ENCODE results near the gene WDR18.

WDR18 gene

DNA sequence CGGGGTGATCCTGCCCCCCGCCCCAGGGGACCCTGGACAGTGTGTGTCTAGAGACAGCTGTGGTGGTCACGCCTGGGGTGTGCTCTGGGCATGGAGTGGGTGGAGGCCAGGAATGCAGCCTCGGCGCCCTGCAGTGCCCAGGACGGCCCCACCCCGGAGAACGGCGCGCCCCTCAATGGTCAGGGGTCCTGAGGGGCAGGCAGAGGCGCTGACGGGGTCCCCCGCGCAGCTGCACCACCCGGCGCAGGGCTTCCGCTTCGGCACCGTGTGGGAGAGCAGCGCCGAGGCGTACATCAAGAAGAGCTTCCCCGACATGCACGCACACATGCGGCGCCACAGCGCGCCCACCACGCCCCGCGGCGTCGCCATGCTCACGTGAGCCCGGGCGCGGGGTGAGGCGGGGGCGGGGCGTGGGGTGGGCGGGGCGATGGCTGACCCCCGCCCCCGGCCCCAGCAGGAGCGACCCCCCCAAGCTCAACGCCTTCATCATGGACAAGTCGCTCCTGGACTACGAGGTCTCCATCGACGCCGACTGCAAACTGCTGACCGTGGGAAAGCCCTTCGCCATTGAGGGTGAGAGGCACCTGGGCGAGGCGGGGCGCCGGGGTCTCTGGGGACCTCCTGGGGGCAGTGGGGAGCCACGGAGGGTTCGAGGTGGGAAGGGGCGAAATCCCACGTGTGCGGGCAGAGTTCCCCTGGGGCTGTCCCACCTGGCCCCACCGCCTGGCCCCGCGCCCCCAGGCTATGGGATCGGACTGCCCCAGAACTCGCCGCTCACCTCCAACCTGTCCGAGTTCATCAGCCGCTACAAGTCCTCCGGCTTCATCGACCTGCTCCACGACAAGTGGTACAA, 23.5 kb downstream of the WDR18 start:
- DNase-seq (ENCODE audit: low read depth in 2 of 2) = no peak

GRCh38 chr19:1008268-1009040, 24.3 kb downstream of the WDR18 start:
- no peak for DNase-seq (ENCODE audit: low read depth in 2 of 2)

DNA sequence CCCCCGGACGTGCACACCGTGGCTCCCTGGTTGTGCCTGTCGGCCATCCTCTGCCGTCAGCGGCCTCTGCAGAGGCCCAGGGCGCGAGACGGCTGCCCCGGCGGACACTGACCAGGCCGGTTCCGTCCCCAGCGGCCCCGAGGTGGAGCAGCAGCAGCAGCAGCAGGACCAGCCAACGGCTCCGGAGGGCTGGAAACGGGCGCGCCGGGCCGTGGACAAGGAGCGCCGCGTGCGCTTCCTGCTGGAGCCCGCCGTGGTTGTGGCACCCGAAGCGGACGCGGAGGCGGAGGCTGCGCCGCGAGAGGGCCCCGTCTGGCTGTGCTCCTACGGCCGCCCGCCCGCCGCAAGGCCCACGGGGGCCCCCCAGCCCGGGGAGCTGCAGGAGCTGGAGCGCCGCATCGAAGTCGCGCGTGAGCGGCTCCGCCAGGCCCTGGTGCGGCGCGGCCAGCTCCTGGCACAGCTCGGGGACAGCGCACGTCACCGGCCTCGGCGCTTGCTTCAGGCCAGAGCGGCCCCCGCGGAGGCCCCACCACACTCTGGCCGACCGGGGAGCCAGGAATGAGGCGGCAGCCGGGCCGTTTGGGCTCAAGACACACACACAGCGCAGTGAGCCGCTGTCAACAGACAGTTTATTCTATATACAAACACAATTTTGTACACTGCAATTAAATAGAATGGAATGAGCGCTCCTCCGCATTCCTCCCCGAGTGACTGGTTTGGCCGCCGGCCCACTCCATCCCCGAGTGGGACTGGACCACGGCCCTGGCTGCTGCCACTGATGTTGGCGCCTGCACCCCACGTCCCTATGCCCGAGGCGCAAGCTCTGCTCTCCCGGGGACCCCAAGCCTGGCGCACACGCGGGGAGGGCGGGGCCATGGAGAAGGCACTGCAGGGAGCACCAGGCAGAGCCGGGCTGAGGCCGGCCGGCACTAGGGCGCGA, 25.2 kb downstream of the WDR18 start:
- no peak for DNase-seq (ENCODE audit: low read depth in 2 of 2)

GRCh38 chr19:1009981-1010538, 25.9 kb downstream of the WDR18 start:
- DNase-seq (ENCODE audit: low read depth in 2 of 2) = no peak

- no peak for DNase-seq (ENCODE audit: low read depth in 2 of 2)
These were observed 26.7 kb downstream of the WDR18 start for GRCh38 chr19:1010586-1011510.

DNA sequence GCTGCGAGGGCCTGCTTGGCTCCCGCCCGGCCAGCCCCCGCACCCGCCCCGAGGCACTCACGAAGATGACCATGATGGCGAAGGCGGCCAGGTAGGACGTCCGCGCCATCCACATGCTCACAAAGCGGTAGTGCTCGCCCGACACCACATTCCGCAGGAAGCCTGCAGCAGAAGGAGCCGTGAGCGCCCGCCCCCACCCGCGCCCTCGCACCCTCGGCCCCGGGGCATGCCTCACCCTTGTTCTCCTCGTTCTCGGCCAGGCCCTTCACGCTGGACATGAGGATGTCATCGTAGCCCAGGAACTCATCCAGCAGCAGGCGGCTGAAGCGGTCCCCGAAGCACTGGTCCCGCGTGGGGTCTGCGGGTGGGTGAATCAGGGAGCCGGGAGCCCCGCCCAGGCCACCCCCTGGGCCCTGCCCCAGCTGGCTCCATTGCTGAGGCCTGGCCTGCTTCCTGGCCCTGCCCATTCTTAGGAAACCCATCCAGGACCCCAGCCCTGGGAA, 27.7 kb downstream of the WDR18 start:
- DNase-seq (ENCODE audit: low read depth in 2 of 2) = no peak

DNA sequence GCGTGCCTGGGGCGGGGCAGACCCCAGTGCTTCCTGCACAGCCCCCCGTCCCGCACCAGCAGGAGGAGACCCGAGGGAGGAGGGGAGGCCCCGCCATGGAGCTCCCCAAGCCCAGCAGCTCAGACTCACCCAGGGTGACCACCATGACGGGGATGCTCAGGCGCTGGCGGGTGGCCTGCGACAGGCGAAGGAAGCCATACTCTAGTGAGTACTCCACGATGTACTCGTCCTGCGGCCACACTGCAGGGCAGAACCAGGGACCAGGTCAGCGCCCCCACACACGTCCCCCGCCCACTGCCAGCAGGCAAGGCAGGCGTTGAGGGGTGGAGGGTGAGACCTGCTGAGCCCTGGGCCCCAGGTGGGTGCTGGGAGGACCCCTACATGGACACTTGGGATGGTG, 28.2 kb downstream of the WDR18 start:
- DNase-seq (ENCODE audit: low read depth in 2 of 2) = no peak

DNA sequence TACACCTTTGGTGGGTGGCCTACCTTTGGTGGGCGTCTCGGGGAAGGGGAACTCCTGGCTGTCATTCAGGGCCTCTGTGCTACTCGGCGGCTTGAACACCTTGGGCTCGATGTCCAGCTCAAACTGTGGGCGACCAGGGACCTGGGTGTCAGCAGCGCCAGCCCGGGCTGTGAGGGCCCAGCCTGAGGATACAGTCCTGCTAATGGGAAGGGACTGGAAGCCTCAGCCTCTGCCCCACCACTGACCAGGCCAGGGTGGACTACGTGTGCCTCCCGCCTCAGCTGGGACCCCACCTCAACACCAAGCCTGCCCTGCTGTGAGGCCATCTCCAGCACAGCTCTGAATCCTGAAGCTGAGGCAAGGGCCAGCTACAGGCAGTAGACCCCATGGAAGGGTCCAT, 29.1 kb downstream of the WDR18 start:
- no peak for DNase-seq (ENCODE audit: low read depth in 2 of 2)

DNA sequence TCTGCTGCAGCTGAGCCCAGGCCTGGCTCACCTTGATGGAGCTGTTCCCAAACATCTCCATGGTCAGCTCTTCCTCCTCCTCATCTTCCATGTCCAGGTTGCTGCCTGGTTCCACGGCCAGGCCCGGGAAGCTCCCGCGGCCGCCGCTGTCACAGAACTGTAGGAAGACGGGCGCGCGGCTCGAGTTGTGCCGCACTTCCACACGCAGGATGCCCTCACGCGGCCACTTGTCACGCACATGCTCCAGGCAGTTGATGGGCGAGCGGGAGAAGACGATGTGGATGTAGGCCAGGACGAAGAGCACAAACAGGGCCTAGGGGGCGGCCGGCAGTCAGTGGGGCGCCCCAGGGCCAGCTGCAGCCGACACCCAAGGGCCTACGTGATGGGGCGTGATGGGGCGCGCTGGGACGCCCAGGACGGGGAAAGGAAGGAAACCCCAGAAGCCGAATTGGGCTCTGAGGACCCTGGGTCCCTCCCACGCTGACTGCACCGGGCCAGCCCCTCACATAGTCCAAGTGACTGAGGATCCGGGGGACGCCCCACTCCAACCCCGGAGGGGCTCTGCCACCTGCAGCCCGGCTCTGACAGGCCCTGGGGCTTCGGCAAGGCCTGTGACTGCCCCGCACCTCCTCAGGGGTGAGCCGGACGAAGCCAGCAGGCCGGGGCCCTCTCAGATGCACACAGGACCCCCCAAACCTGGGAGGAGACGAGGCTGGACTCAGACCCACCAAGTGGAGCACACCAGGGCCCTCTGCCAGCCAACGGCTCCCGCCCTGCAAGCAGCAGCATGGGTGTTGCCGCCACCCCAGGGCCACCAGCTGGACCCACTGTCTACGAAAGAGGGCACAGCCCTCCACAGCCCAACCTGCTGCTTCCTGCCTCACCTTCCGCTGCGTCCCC, 30.3 kb downstream of the WDR18 start:
- DNase-seq (ENCODE audit: low read depth in 2 of 2) = no peak

DNA sequence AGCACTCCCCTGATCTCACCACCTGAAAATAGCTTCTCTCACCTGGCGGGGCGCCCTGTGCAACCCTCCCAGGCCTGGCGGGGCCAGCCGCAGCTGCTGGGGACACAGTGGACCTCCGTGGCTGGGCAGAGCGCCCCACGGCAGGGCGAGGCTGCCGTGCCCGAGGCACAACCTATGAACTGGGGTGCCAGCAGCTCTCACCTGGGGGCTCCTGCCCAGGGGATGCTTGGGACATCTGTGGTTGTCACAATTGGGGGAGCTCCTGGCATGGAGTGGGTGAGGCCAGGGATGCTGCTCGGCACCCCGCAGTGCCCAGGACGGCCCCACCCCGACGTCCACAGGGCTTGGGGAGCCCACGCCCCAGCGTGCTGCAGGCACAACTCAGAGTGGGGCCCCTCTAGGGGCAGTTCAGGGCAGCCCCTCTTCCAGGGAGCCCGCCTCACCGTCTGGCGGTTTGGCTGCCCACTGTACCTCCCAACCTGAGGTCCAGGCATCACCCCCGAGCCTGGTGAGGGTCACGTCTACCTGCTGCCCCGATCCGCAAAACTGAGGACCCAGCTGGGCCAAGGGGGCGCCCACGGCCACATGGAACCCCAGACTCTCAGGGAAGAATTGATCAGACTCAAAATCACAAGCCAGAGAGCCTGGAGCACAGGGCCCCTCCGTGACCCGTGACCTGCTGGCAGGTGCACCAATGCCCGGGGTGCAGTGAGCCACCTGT, 31.1 kb downstream of the WDR18 start:
- DNase-seq (ENCODE audit: low read depth in 2 of 2) = no peak

GRCh38 chr19:1015782-1016646, 31.9 kb downstream of the WDR18 start:
- no peak for DNase-seq (ENCODE audit: low read depth in 2 of 2)

GRCh38 chr19:1016647-1017114, 32.5 kb downstream of the WDR18 start:
- no peak for DNase-seq (ENCODE audit: low read depth in 2 of 2)

- no peak for DNase-seq (ENCODE audit: low read depth in 2 of 2)
These were observed 33.2 kb downstream of the WDR18 start for GRCh38 chr19:1017115-1017905.

DNA sequence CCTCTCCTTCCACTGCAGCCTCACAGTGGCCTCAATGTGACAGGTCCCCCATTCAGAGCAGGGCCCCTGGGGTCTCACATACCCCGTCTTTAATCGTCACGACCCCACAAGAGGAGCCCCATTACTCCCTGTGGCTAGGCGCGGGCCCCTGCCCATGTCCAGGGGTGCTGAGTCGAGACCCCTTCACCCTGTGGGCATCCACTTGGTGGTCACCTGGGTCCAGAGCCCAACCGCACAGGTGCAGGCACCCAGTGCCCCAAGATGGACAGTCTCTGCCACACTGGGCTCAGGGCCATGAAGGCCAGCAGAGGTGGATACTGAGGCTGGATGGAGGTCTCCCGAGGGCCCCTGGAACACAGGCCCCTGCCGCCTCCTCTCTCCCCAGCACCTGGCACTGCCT, 33.8 kb downstream of the WDR18 start:
- no peak for DNase-seq (ENCODE audit: low read depth in 2 of 2)

- no peak for DNase-seq (ENCODE audit: low read depth in 2 of 2)
These were observed 34.2 kb downstream of the WDR18 start for GRCh38 chr19:1018393-1018792.

GRCh38 chr19:1018932-1019615, 34.9 kb downstream of the WDR18 start:
- no peak for DNase-seq (ENCODE audit: low read depth in 2 of 2)
